Dendritic cell treated with granulocyte-macrophage colony-stimulating factor and Interleukin-4, amounts not matched to agents 40 ng/mL and 50 ng/mL, for 4 days (primary cell): ENCODE results near the gene RPS6KA2.

ENCODE experiments used
- H3K27ac Mint-ChIP-seq: one replicate; pipeline ENCODE4 v1.8.0; 2022; ENCODE audit warnings: mild to moderate bottlenecking, mixed read lengths
- H3K27me3 Mint-ChIP-seq: one replicate; pipeline ENCODE4 v1.8.0; 2022; ENCODE audit warnings: mild to moderate bottlenecking, mixed read lengths
- H3K36me3 Mint-ChIP-seq: one replicate; pipeline ENCODE4 v1.8.0; 2022; ENCODE audit warnings: low read depth, mixed read lengths
- H3K4me1 Mint-ChIP-seq: one replicate; pipeline ENCODE4 v1.8.0; 2022; ENCODE audit warnings: low read depth, mixed read lengths
- H3K4me3 Mint-ChIP-seq: one replicate; pipeline ENCODE4 v1.8.0; 2022; ENCODE audit warnings: mild to moderate bottlenecking, moderate library complexity, mixed read lengths
- H3K9me3 Mint-ChIP-seq: one replicate; pipeline ENCODE4 v1.8.0; 2022; ENCODE audit warnings: mixed read lengths
- intact Hi-C: fragments of 100-400 bp; cut with micrococcal nuclease; formaldehyde crosslinking; loops from one replicate; pipeline ENCODE4 v1.15.0; 2022

The RPS6KA2 gene

GRCh38 chr6:166627033-166627874, at the start of gene RPS6KA2:
RPS6KA2 (minus strand) TSS chr6:166627251; CDS start chr6:166627019, 232 bp downstream.
- peaks cover 30% of the 10 kb centered on the region for H3K4me1 Mint-ChIP-seq
- H3K27ac Mint-ChIP-seq, result peak within 1 kb of the TSS; percentile 94
- H3K4me3 Mint-ChIP-seq, result peak within 1 kb of the TSS; percentile 88
- peaks cover 51% of the 10 kb centered on the region for H3K27me3 Mint-ChIP-seq
- no peaks in the 10 kb centered on the region for H3K9me3 Mint-ChIP-seq
- intact Hi-C loops, result loop anchor here (2.0 to 10.0 kb wide), 4 partner anchors 138 to 378 kb away; partner anchors contain the start of gene RNASET2
- peaks cover 6% of the 10 kb centered on the region for H3K36me3 Mint-ChIP-seq

- no peaks in the 10 kb centered on the region for H3K36me3 Mint-ChIP-seq
- H3K27me3 Mint-ChIP-seq, result peaks cover 35% of the 10 kb centered on the region
- no peak overlapping the region for H3K27ac Mint-ChIP-seq
- intact Hi-C loops, result no loop called here
- no peak overlapping the region for H3K4me3 Mint-ChIP-seq
- H3K9me3 Mint-ChIP-seq, result no peaks in the 10 kb centered on the region
- H3K4me1 Mint-ChIP-seq, result no peaks in the 10 kb centered on the region
Observed at GRCh38 chr6:166676270-166676860, 49.3 kb upstream of the RPS6KA2 start.

DNA sequence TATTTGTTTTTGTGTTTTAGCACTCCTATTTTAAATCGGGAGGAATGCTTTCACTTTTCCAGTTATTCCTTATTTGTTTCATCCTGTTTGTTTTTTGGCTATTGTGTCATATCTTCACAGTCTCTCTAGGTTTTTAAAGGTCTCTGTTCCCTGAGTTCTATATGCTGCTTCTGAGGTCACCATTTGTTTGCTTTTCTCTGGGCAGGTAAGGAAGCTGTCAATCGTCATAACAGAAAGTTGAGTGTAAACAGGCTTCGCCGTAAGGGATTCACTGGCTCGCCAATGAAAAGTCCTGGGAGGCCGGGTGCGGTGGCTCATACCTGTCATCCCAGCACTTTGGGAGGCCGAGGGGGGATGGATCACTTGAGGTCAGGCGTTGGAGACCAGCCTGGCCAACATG, 48.7 kb upstream of the RPS6KA2 start:
- no peaks in the 10 kb centered on the region for H3K36me3 Mint-ChIP-seq
- H3K4me3 Mint-ChIP-seq, result no peak overlapping the region
- no peaks in the 10 kb centered on the region for H3K9me3 Mint-ChIP-seq
- H3K27me3 Mint-ChIP-seq, result peaks cover 38% of the 10 kb centered on the region
- no peak overlapping the region for H3K27ac Mint-ChIP-seq
- intact Hi-C loops, result no loop called here
- no peaks in the 10 kb centered on the region for H3K4me1 Mint-ChIP-seq

DNA sequence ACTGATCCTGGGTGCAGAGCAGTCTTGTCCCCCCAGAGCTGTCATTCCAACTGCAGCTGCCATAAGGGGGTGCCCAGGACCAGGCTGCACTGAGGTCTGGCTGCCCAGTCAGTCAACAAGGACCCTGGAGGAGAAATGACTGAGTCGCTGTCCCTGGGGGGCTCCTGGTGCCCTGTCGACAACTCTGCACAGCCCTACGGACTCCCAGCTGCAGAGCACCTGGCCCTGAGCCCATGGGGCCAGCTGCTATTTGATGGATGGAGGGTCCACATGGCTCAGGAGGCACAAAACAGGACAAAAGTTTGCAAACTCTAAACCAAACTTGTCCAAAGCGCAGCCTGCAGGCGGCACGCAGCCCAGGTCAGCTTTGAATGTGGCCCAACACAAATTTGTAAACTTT, 46.3 kb upstream of the RPS6KA2 start:
- no peaks in the 10 kb centered on the region for H3K36me3 Mint-ChIP-seq
- peaks cover 38% of the 10 kb centered on the region for H3K27me3 Mint-ChIP-seq
- H3K27ac Mint-ChIP-seq, result no peak overlapping the region
- intact Hi-C loops, result no loop called here
- no peaks in the 10 kb centered on the region for H3K9me3 Mint-ChIP-seq
- H3K4me1 Mint-ChIP-seq, result no peaks in the 10 kb centered on the region
- no peak overlapping the region for H3K4me3 Mint-ChIP-seq

- no peaks in the 10 kb centered on the region for H3K36me3 Mint-ChIP-seq
- H3K27ac Mint-ChIP-seq, result no peak overlapping the region
- no peak overlapping the region for H3K4me3 Mint-ChIP-seq
- peaks cover 38% of the 10 kb centered on the region for H3K27me3 Mint-ChIP-seq
- H3K4me1 Mint-ChIP-seq, result no peaks in the 10 kb centered on the region
- intact Hi-C loops, result no loop called here
- no peaks in the 10 kb centered on the region for H3K9me3 Mint-ChIP-seq
Observed at GRCh38 chr6:166672624-166673206, 45.7 kb upstream of the RPS6KA2 start.

- Mint-ChIP-seq H3K4me3 (no peak overlapping the region), H3K27me3 (peaks cover 38% of the 10 kb centered on the region), H3K36me3 (no peaks in the 10 kb centered on the region), H3K9me3 (no peaks in the 10 kb centered on the region), H3K27ac (no peak overlapping the region), H3K4me1 (no peaks in the 10 kb centered on the region)
- intact Hi-C loops, result no loop called here
Observed at GRCh38 chr6:166672146-166672545, 45.1 kb upstream of the RPS6KA2 start.

- peaks cover 38% of the 10 kb centered on the region for H3K27me3 Mint-ChIP-seq
- H3K4me1 Mint-ChIP-seq, result no peaks in the 10 kb centered on the region
- no peaks in the 10 kb centered on the region for H3K36me3 Mint-ChIP-seq
- H3K9me3 Mint-ChIP-seq, result no peaks in the 10 kb centered on the region
- intact Hi-C loops, result no loop called here
- no peak overlapping the region for H3K4me3 Mint-ChIP-seq
- no peak overlapping the region for H3K27ac Mint-ChIP-seq
Observed at GRCh38 chr6:166671434-166672081, 44.5 kb upstream of the RPS6KA2 start.

DNA sequence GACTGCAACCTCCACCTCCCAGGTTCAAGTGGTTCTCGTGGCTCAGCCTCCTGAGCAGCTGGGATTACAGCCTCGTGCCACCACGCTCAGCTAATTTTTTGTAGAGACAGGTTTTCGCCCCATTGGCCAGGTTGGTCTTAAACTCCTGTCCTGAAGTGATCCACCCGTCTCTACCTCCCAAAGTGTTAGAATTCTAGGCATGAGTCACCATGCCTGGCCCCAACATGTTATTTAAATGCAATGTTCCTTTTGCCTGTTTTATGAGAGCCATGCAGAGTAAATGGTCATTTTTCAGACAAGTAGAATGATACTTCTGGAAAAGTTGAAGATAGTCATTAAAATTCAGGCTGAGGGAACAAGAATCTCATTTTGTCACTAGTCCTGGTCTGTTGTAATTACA, 43.8 kb upstream of the RPS6KA2 start:
- Mint-ChIP-seq H3K4me1 (no peaks in the 10 kb centered on the region), H3K27ac (no peak overlapping the region), H3K9me3 (no peaks in the 10 kb centered on the region), H3K27me3 (peaks cover 37% of the 10 kb centered on the region), H3K36me3 (no peaks in the 10 kb centered on the region), H3K4me3 (no peak overlapping the region)
- intact Hi-C loops, result no loop called here

DNA sequence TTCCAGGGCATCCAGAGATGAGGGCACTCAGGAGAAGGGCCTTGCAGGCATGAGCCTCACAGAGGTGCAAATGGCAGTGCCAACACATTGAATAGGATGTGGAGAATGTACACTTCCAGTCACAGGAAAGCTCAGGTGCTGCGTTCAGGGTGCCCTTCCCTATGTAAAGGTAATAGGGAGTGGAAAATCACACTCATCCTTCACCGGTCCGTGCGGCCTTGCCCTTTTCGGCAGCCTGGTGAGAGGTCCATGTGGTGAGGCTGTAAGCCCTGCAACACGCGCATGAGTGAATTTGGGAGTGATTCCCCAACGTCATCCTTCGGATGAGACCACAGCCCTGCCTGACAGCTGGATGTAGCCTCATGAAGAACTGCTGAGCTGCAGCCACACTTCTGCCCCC, 43.0 kb upstream of the RPS6KA2 start:
- Mint-ChIP-seq H3K27ac (no peak overlapping the region), H3K9me3 (no peaks in the 10 kb centered on the region), H3K36me3 (no peaks in the 10 kb centered on the region), H3K4me3 (no peak overlapping the region), H3K4me1 (no peaks in the 10 kb centered on the region), H3K27me3 (peaks cover 31% of the 10 kb centered on the region)
- intact Hi-C loops, result no loop called here

DNA sequence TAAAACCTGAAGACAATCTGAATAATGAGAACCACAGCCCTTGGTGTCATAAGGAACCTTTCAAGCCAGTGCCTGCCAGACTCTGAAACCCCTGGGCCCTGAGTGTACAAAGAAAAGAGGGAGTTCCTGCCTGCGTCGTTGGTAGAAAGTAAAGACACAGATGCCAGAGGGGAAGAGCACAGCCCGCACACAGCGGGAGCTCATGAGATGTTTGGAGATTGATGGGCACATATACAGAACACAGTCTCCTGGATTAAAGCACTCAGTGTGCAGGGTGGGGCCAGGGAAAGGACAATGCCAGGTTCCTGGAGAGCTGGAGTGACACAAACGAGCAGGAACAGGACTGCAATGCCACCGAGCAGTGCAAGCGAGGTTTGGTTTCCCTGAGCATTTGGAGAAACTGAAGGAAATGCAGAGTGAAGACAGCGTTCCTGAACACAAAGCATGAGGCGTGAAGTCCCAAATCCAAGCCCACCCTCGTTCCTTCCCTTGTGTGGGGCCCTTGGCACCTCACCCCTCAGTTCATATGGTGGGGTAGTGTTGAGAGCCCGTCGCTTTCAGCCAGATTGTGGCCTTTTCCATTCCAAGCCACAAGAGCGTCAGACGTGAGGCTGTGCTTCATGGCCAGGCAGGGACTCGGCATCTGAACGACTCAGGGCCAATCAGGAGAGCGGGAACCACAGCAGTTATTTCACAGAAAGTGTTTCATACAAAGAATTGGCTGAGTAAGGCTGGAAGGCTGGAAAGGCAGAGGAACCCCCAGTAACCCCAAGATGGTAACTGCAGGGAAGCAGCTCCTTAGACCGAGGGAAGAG, 41.0 kb upstream of the RPS6KA2 start:
- Mint-ChIP-seq H3K27me3 (peaks cover 22% of the 10 kb centered on the region), H3K36me3 (no peaks in the 10 kb centered on the region)
- intact Hi-C loops, result no loop called here

GRCh38 chr6:166664135-166664534, 37.1 kb upstream of the RPS6KA2 start:
- Mint-ChIP-seq H3K36me3 (no peaks in the 10 kb centered on the region), H3K27me3 (peaks cover 9% of the 10 kb centered on the region), H3K4me3 (no peak overlapping the region), H3K9me3 (no peaks in the 10 kb centered on the region), H3K27ac (no peak overlapping the region), H3K4me1 (no peaks in the 10 kb centered on the region)
- intact Hi-C loops, result no loop called here

More for the DNA sequence above, 41.0 kb upstream of the RPS6KA2 start:
- Mint-ChIP-seq H3K4me1 (no peaks in the 10 kb centered on the region), H3K27ac (no peak overlapping the region), H3K9me3 (no peaks in the 10 kb centered on the region), H3K4me3 (no peak overlapping the region)

GRCh38 chr6:166663568-166663967, 36.5 kb upstream of the RPS6KA2 start:
- Mint-ChIP-seq H3K36me3 (no peaks in the 10 kb centered on the region), H3K27me3 (peaks cover 11% of the 10 kb centered on the region), H3K4me3 (no peak overlapping the region), H3K4me1 (no peaks in the 10 kb centered on the region), H3K27ac (no peak overlapping the region), H3K9me3 (no peaks in the 10 kb centered on the region)
- intact Hi-C loops, result no loop called here

GRCh38 chr6:166662690-166663089, 35.6 kb upstream of the RPS6KA2 start:
- Mint-ChIP-seq H3K27me3 (peaks cover 11% of the 10 kb centered on the region), H3K4me3 (no peak overlapping the region), H3K27ac (no peak overlapping the region), H3K4me1 (no peaks in the 10 kb centered on the region), H3K9me3 (no peaks in the 10 kb centered on the region), H3K36me3 (no peaks in the 10 kb centered on the region)
- intact Hi-C loops, result no loop called here
